ENCODE results near the gene OR9G1.

DNA sequence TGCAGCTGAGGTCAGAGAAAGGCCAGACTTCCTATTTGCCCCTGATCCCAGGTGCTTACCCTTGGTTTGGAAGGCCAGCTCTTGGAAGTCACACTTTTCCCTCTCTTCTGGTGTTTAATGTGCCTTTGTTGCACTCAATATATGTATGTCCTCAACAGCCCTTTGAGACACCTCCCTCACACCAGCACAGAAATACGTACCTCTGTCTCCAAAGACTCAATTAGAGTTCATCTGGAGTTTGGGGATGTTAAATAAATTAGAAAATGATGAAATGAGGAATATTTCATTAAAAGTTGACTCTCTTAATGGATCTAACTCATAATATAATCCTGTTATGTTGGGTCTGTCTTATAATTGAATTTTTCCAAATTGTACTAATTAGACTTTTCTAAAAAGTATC, 49.7 kb downstream of the OR9G1 start, which contains the start of gene OR9G4:
- TF ChIP-seq, protein P1, sequence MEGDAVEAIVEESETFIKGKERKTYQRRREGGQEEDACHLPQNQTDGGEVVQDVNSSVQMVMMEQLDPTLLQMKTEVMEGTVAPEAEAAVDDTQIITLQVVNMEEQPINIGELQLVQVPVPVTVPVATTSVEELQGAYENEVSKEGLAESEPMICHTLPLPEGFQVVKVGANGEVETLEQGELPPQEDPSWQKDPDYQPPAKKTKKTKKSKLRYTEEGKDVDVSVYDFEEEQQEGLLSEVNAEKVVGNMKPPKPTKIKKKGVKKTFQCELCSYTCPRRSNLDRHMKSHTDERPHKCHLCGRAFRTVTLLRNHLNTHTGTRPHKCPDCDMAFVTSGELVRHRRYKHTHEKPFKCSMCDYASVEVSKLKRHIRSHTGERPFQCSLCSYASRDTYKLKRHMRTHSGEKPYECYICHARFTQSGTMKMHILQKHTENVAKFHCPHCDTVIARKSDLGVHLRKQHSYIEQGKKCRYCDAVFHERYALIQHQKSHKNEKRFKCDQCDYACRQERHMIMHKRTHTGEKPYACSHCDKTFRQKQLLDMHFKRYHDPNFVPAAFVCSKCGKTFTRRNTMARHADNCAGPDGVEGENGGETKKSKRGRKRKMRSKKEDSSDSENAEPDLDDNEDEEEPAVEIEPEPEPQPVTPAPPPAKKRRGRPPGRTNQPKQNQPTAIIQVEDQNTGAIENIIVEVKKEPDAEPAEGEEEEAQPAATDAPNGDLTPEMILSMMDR (IDR thresholded peaks at IDR 0.05): no peak
- no peak for TF ChIP-seq POLR2A (IDR thresholded peaks at IDR 0.05)
- TF ChIP-seq EP300 (IDR thresholded peaks at IDR 0.05): no peak

Measured in tibial nerve (tissue), 4 donors.